GOT3 (cell line): ENCODE measurements around the gene HAUS5.
A peak's percentile ranks its signal among the peaks of the same experiment; 100 is the strongest.
"Not testable (repeated sequence)": the region's sequence is repeated elsewhere in the genome, so short reads cannot be mapped to it uniquely, and the experiment has no call there.

Experiments
- DNase-seq: peaks from one replicate; lab custom pipeline; 2025; ENCODE audit warnings: mixed read lengths; lab: John Stamatoyannopoulos, UW

Gene HAUS5

DNA sequence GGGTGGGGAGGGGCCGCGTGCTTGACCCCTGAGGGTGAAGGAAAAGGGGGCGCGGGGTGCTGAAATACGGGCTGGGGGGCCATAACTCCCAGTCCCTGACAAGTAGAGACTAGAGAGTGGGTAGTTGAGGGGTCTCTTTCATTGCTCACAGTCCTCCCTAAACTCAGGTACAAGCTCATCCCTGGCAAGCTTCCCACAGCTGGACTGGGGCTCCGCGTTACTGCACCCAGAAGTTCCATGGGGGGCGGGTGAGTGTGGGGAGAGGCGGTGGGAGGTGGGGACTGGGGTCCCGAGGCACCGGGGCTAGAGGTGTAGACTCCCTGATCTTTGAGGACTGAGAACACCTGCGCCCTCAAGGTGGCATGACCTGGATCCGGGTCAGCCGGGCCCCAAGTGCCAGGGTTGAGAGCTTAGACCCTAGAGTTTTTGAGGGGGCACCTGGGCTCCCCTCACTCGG is 30.3 kb downstream of the HAUS5 start:
- DNase-seq, result no peak

DNA sequence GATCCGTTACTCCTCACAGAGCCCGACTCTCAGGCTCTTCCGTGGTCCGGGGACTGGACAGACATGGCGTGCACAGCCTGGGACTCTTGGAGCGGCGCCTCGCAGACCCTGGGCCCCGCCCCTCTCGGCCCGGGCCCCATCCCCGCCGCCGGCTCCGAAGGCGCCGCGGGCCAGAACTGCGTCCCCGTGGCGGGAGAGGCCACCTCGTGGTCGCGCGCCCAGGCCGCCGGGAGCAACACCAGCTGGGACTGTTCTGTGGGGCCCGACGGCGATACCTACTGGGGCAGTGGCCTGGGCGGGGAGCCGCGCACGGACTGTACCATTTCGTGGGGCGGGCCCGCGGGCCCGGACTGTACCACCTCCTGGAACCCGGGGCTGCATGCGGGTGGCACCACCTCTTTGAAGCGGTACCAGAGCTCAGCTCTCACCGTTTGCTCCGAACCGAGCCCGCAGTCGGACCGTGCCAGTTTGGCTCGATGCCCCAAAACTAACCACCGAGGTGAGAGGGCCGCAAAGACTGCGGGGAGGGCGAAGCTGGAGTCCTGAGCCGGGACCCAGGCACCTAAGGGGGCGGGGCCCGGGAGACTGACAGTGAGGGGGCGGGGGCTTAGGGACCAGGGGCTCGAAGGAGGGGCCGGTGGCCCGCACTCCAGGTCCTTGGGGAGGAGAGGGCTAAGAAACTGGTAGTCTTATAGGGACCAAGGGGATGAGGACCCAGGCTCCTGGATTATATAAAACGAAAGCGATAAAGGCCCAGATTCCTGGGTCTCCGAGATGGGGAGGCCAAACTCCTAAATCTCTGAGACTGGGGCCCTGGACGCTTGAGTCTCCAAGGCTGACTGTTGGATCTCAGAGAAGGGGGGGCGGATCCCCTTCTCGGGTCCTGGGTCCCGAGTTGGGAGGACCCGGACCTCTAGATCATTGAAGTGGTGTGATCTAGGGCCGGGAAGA is 31.0 kb downstream of the HAUS5 start:
- DNase-seq, result peak; percentile 44

GRCh38 chr19:35644206-35644986 is 31.9 kb downstream of the HAUS5 start:
- DNase-seq, result peak; percentile 53

GRCh38 chr19:35644987-35645679 is 32.6 kb downstream of the HAUS5 start:
- no peak for DNase-seq

DNA sequence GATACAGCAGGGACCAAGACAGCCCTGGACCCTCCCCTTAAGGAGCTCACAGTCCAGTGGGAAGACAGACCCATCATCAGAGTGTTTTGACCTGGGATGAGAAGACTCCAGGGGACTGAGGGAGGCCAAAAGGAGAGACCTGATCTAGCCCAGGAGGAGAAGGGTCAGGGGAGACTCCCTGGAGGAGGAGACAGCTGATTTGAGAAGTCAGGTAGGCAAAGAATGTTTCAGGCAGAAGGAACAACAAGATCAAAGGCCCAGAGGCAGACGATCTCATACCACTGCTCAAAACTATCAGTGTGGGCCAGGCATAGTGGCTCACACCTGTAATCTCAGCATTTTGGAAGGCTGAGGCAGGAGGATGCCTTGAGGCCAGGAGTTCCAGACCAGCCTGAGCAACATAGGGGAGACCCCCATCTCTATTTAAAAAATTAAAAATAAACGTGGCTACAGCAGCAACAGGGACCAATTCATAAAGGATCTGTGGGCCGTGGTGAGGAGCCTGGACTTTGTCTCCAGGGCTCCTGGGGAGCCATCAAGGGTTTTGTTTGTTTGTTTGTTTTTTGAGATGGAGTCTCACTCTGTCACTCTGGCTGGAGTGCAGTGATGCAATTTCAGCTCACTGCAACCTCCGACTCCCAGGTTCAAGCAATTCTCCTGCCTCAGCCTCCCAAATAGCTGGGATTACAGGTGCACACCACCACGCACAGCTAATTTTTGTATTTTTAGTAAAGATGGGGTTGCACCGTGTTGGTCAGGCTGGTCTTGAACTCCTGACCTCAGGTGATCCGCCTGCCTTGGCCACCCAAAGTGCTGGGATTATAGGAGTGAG is 33.4 kb downstream of the HAUS5 start:
- DNase-seq, result no peak

DNA sequence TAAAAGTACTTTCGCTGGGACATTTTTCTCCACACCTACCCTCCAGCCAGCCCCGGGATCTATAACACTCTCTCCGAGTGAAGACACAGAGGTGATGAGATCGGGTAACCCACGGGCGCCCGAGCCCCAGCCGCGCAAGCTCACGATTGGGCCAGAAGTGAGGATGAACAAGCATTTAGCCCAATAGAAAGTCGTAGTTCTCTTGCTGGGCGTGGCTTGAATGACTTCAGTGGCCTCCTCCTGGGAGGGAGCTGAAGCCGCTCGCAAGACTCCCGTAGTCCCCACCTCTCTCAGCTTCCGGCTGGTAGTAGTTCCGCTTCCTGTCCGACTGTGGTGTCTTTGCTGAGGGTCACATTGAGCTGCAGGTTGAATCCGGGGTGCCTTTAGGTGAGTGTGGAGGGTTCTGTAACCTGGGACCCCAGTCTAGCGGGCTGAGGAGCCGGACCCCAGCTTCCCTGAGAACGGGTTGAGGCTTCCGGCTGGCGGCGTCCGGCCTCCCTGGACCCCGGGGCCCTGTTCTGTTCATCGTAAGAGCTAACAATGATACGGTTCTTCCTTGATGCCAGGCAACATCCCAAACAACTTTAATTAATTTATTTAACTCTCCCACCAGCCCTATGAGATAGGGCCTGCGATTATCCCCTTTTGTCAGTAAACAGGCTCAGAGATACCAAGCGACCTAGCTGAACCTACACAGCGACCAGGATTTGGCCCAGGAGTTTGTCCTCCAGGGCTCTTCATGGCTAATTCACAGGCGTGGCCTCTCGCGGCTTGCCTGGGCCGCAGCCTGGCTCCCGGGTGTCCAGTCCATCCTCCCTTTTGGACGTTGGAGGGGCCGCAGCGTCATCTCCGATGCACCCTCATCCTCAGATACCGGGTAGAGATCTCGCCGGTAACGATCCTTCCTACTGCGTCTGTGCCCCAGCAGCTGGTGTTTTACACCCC is 35.8 kb downstream of the HAUS5 start, which contains the start of gene COX6B1:
Gene COX6B1 (plus strand): TSS at position 307 of the 945 bp plus-strand sequence. CDS start 2,921 bp downstream, outside the sequence.
- DNase-seq, result peak; percentile 83

GRCh38 chr19:35650581-35650980 is 38.0 kb downstream of the HAUS5 start:
- no peak for DNase-seq

- not testable (repeated sequence) for DNase-seq
Measured at GRCh38 chr19:35654828-35655227, 42.3 kb downstream of the HAUS5 start.

DNA sequence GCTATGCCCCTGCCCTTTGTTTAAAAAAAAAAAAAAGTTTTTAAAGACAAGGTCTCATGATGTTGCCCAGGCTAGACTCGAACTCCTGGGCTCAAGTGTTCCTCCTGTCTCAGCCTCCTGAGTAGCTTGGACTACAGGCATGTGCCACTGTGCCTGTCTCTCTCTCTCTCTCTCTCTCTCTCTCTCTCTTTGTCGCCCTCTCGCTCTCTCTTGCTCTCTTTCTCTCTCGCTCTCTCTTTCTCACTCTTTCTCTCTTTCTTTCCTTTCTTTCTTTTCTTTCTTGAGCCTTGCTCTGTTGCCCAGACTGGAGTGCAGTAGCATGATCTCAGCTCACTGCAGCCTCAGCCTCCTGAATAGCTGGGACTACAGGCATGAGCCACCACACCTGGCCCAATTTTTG is 43.1 kb downstream of the HAUS5 start:
- no peak for DNase-seq

- DNase-seq, result no peak
Measured at GRCh38 chr19:35656700-35657099, 44.2 kb downstream of the HAUS5 start.

DNA sequence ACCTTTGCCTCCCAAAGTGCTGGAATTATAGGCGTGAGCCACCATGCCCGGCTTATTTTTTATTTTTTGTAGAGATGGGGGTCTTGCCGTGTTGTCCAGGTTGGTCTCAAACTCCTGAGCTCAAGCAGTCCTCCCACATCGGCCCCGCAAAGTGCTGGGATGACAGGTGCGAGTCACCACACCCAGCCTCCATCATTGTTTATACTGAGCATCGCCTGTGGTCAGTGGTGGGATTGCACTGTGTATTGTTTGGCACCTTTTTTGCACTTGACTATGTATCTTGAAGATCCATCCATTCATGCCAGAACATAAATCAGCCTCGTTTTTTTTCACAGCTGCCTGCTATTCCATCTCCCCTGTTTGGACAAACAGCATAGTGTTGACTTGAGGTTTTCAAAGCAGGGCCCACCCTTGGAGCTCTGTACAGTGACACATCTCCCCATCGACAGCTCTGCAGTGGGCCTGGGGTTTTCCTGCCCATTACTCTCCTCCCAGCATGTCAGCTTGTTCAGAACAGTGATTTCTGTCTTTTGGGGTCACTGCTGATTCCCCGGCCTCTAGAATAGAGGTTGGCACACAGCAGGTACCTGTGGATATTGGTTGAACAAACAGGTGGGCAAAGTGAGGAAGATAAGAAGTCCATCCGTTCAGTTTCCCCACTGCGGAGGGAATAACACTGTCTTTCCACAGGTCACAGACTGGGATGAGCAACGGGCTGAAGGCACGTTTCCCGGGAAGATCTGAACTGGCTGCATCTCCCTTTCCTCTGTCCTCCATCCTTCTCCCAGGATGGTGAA is 45.6 kb downstream of the HAUS5 start:
- no peak for DNase-seq

- no peak for DNase-seq
Measured at GRCh38 chr19:35661995-35662340, 49.4 kb downstream of the HAUS5 start.

GRCh38 chr19:35663981-35664380 is 51.4 kb downstream of the HAUS5 start:
- DNase-seq, result no peak

GRCh38 chr19:35665157-35665556 is 52.6 kb downstream of the HAUS5 start:
- no peak for DNase-seq

DNA sequence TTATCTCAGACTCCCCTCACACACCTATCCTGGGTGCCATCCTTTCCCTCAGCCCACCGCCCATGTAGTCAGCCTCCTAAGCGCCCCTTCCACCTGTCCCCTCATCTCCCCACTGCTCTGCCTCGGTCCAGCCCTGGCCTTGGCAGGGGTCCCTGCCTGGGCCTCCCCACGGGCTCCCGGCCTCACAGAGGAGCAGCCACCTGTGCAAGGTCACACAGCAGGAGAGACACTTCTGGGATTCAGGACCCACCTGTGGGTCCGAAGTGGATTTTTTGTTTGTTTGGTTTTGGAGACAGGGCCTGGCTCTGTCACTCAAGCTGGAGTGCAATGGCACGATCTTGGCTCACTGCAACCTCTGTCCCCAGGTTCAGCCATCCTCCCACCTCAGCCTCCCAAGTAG is 53.1 kb downstream of the HAUS5 start:
- DNase-seq, result no peak

- DNase-seq, result no peak
Measured at GRCh38 chr19:35666251-35666913, 53.8 kb downstream of the HAUS5 start, which contains the start of gene UPK1A. Gene UPK1A (plus strand): TSS chr19:35666517. CDS start chr19:35666813, 296 bp downstream.

DNA sequence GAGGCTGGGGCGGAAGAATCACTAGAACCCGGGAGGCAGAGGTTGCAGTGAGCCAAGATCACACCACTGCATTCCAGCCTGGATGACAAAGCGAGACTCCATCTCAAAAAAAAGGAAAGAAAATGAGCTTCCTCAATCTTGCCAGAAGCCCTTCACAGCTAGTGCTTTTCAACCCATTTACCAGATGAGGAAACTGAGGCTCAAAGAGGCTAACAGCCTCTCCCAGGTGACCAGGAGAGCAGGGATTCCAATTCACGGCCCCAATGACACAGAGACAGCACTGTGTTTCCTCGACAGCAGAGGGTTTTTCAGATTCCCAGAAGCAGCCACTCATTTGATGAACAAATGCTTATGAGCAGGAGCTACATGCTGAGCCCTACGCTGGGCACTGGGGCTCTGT is 57.0 kb downstream of the HAUS5 start:
- no peak for DNase-seq

GRCh38 chr19:35669974-35670373 is 57.4 kb downstream of the HAUS5 start:
- DNase-seq, result no peak

DNA sequence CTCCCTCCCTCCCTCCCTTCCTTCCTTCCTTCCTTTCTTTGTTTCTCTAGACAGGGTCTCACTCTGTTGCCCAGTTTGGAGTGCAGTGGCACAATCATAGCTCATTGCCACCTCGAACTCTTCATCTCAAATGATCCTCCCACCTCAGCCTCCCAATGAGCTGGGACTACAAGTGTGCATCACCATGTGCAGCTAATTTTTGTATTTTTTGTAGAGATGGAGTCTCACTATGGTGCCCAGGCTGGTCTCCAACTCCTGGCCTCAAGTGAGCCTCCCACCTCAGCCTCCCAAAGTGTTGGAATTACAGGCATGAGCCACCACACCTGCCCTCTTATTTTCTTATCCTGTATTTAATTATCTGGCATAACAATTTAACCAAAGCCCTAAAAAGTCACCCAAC is 58.2 kb downstream of the HAUS5 start:
- DNase-seq, result no peak
